ENCODE data around the gene TLCD3A. TPM values are rescaled to one million over a fixed set of nuclear protein-coding genes. Genes with fewer than 3 reads are reported as not detected.

The TLCD3A gene
- polyA plus RNA-seq, 1 of the 3 experiments (the other 2 are of a cell fraction), result 31.7 TPM

GRCh38 chr17:740240-741017 is 8.0 kb downstream of the TLCD3A start:
- Histone ChIP-seq H3K9me3 (no peaks in the 10 kb centered on the region), H3K4me3 (ENCODE audit: low read depth in 2 of 2, low read length in 1 of 2) (no peak overlapping the region), H2AFZ (ENCODE audit: low read depth) (no peak overlapping the region), H3K4me1 (ENCODE audit: control insufficient read depth in 1 of 2, insufficient read depth in 2 of 2, low read depth in 1 of 2, low read length in 1 of 2) (no peaks in the 10 kb centered on the region), H3K27me3 (ENCODE audit: insufficient read depth) (no peaks in the 10 kb centered on the region), H3K9me2 (no peaks in the 10 kb centered on the region), H3K4me2 (no peak overlapping the region), H3K79me2 (ENCODE audit: insufficient read depth) (peaks cover 34% of the 10 kb centered on the region; the same call in 1 of the 2 replicates), H4K20me1 (ENCODE audit: insufficient read depth) (0 out of 2 replicates have a peak, but pooled peaks cover under 1% of the 10 kb centered on the region), H3K36me3 (replicated peaks in 1 of 2; ENCODE audit: control insufficient read depth in 1 of 2, insufficient read depth in 2 of 2, low read length in 1 of 2) (peaks cover 28 to 52% of the 10 kb centered on the region in 2 experiments), H3K9ac (no peak overlapping the region), H3K27ac (ENCODE audit: low read depth in 2 of 2, low read length in 1 of 2) (no peak overlapping the region), H3F3A (replicated peaks; ENCODE audit: insufficient read depth) (peaks cover 2% of the 10 kb centered on the region)
- CTCF ChIA-PET, result interaction anchor here (2.0 kb wide), 1 partner anchor 10 kb away, joined by 8 read pairs; no protein-coding TSS in a partner anchor
- 95% methylated on average over 18 of the region's 18 CpGs for WGBS (ENCODE audit: low lambda C conversion rate)
- POLR2A ChIA-PET, result no interaction called here
- no peak for TF ChIP-seq TAF1 (IDR thresholded peaks at IDR 0.05; ENCODE audit: borderline replicate concordance, low read depth, low read length)
- no peak for TF ChIP-seq FOXM1 (IDR thresholded peaks at IDR 0.05; ENCODE audit: low read depth)
- TF ChIP-seq EP300 (IDR thresholded peaks at IDR 0.05; ENCODE audit: borderline replicate concordance in 1 of 2, low read depth in 1 of 2, low read length in 1 of 2), result no peak
- TF ChIP-seq, protein P1, sequence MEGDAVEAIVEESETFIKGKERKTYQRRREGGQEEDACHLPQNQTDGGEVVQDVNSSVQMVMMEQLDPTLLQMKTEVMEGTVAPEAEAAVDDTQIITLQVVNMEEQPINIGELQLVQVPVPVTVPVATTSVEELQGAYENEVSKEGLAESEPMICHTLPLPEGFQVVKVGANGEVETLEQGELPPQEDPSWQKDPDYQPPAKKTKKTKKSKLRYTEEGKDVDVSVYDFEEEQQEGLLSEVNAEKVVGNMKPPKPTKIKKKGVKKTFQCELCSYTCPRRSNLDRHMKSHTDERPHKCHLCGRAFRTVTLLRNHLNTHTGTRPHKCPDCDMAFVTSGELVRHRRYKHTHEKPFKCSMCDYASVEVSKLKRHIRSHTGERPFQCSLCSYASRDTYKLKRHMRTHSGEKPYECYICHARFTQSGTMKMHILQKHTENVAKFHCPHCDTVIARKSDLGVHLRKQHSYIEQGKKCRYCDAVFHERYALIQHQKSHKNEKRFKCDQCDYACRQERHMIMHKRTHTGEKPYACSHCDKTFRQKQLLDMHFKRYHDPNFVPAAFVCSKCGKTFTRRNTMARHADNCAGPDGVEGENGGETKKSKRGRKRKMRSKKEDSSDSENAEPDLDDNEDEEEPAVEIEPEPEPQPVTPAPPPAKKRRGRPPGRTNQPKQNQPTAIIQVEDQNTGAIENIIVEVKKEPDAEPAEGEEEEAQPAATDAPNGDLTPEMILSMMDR (IDR thresholded peaks at IDR 0.05), result no peak
- TF ChIP-seq GABPA (IDR thresholded peaks at IDR 0.05; ENCODE audit: low read depth), result no peak
- no peak for TF ChIP-seq RXRA (IDR thresholded peaks at IDR 0.05; ENCODE audit: borderline replicate concordance, low read depth)
- no peak for TF ChIP-seq SIN3A (IDR thresholded peaks at IDR 0.05; ENCODE audit: borderline replicate concordance, low read depth, low read length)
- no peak for TF ChIP-seq TCF12 (IDR thresholded peaks at IDR 0.05)
- no peak for TF ChIP-seq REST (IDR thresholded peaks at IDR 0.05; ENCODE audit: low read depth, low read length)
- TF ChIP-seq, protein P2, sequence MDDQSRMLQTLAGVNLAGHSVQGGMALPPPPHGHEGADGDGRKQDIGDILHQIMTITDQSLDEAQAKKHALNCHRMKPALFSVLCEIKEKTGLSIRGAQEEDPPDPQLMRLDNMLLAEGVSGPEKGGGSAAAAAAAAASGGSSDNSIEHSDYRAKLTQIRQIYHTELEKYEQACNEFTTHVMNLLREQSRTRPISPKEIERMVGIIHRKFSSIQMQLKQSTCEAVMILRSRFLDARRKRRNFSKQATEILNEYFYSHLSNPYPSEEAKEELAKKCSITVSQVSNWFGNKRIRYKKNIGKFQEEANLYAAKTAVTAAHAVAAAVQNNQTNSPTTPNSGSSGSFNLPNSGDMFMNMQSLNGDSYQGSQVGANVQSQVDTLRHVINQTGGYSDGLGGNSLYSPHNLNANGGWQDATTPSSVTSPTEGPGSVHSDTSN (IDR thresholded peaks at IDR 0.05), result no peak
- no peak for TF ChIP-seq USF2 (IDR thresholded peaks at IDR 0.05; ENCODE audit: borderline replicate concordance, low read depth, low read length)
- no peak for TF ChIP-seq RFX5 (IDR thresholded peaks at IDR 0.05; ENCODE audit: low read length)
- TF ChIP-seq NFIC (IDR thresholded peaks at IDR 0.05; ENCODE audit: borderline replicate concordance), result no peak
- no peak for TF ChIP-seq MEF2A (IDR thresholded peaks at IDR 0.05; ENCODE audit: borderline replicate concordance, low read depth)
- TF ChIP-seq GATA2 (CRISPR knock-in tag; IDR thresholded peaks at IDR 0.05), result no peak
- TF ChIP-seq MXI1 (IDR thresholded peaks at IDR 0.05; ENCODE audit: low read depth, low read length), result no peak
- DNase-seq, result no peak
